ENCODE measurements around the gene MLC1. TPM values are rescaled to one million over a fixed set of nuclear protein-coding genes. Genes with fewer than 3 reads are reported as not detected.

MLC1 gene
- 3.1 TPM for total RNA-seq

DNA sequence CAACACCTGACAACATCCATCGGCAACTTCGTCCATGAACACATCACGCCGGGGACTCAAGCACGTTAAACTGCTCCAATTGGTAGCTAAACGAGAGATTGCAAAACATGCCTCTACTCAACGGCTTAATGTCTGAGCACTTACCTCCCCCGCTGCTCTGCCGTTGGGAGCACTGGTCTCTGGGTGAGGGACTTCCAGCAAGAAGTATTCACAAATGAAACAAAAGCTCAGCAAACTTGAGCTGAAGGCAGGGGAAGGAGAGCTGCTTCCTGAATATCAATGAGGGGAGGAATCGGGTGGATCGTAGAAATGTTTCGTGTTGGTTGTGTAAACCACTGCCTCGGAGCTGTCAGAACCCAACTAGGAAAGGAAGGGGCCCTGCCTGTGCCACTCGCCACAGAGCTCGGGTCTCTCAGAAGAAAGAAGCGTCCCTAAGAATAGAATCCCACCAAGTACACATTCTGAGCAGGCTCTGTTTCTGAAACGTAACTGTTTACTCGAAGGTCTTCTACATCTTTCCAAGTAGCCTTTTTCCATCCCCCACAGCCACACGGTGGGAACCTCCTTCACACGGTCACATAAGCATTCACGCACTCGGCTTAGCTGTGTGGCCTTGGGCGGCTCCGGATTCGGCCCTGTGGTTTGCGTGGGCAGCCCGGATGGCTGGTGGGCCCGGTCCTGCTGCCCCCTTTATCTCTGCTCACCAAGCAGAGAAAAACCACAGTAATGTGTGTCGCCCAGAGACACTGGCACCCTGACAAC lies at the start of gene MLC1:
MLC1 (minus strand) TSS at position 216 of the 762 bp plus-strand sequence. CDS start 524 bp downstream, outside the sequence.
- no peak for DNase-seq

DNA sequence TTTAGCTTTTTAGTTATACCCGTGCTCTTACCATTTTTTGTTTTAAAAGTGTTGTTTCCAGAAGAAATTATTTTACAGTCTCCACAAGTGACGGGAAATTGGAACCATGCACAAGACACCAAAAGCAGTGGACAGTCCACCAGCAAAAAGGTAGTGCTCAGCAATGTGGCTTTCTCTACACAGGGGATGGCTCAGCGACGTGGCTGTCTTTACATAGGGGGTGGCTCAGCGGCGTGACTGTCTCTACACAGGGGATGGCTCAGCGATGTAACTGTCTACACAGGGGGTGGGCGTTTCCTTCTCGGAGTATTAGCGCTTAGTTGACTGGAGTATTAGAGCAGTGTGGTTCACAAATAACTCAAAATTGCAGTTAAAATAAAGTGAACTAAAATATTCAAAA lies 49.3 kb upstream of the MLC1 start:
- no peak for DNase-seq

DNA sequence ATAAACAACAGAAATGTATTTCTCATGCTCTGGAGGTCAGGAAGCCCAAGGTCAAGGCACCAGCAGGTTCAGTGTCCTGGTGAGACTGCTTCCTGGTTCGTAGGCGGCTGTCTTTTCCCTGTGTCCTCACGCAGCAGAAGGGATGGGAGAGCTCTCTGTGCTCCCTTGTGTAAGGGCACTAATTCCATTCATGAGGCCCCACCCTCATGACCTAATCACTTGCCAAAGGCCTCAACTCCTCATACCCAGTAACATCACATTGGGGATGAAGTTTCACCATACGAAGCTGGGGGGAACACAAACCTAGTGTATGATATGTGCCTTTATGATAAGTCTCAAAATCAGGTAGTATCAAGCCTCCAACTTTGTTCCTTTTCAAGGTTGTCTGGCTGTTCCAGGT lies 46.7 kb upstream of the MLC1 start:
- DNase-seq: no peak

DNA sequence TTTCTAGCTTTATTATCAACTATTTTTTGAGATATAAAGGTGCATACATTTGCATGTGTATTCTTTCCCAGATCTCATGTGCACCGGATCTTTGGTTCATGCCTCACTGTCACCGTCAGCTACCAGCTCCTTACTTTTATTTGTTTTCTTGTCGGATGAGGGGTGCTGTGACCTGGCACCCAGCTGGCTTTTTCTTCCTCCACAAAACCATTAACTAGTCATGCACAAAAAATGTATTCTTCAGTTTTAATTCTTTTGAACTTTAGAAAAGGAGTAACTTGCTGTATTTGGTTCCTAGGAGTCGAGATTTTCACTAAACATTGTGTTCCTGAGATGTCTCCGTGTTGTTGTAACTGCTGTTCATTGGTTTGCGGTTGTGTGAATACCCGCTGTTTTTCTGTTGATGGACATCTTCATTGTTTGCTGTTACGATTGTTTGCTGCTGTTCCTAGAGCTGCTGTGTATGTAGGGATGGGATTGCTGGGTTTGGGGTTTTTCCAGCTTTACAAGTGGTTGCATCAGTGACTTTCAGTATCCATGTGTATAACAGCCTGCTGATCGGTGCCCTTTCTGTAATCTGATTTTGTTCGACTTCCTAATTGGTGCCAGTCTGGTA lies 44.0 kb upstream of the MLC1 start:
- no peak for DNase-seq

DNA sequence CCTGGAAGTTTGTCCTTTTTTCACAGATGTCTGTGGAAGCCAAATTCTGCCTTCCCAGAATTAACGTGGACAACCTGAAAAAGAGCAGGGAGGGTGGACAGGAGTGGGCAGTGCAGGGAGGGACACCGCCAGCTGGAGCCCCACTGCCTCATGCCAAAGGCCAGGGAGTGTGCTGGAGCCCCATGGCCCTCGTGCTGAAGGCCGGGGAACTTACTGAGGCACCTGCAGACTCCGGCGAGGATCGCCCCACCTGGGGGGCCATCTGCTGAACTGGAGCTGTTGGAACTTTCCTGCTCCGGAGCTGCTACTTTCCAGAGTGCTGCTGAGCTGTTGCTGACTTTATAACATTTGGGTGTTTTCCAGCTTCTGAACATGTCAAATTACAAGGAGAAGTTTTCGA lies 39.8 kb upstream of the MLC1 start:
- DNase-seq: no peak

DNA sequence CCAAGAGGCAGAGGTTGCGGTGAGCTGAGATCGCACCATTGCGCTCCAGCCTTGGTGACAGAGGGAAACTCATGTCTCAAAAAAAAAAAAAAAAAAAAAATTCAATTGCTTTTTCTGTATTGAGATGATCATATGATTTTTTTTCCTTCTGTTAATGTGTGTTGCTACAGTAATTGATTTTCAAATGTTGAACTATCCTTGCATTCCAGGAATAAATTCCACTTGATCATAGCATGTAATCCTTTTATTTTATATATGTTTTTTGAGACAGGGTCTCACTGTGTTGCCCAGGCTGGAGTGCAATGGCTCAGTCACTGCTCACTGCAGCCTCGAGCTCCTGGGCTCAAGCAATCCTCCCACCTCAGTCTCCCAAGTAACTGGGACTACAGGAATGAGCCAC lies 37.9 kb upstream of the MLC1 start:
- no peak for DNase-seq

DNA sequence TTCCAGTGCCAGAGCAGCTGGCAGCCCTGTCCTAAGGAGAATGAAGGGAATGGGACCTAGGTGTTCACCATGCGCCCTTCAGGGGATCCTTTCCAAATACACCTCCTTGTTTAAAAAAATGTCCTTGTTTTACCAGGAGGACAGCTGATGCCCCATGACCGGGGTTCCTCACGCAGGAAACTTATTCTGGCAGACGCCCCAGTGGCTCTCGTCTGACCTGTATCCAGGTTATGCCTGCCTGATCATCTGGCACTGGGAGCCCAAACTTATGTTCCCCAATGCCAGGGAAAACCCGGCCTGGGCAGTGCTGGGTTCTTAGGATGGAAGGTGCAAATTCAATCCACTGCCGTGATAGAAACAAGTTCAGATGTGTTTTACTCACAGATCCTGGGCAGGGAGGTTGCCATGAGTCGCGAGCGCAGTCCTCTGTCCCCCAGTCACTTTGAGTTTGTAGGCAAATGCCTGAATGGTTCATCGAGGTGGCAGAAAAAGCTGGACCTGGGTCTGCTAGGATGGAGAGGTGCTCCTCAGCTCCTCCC lies 36.0 kb upstream of the MLC1 start:
- no peak for DNase-seq

DNA sequence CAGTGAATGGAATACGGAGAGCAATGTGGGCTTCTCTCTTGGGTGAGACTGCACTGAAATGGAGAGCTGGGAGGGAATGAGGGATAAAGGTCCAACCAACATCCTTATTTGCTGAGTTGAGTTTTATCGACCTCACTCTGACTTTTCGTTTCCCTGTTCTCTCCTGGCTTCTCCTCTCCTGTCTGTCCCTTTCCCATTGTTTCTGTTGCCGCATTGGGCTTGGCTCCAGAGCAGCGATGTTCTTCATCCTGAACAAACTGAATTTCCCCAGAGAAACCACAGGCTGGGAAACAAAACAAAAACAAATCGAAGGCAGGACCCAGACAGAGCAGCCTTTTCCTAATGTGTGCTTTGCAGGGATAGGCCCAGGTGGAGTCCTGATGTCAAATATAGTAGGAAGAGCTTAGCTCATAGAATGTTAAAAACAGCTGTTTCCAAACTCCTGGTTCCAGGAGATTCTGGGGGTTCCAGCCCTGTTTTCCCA lies 34.6 kb upstream of the MLC1 start:
- no peak for DNase-seq

DNA sequence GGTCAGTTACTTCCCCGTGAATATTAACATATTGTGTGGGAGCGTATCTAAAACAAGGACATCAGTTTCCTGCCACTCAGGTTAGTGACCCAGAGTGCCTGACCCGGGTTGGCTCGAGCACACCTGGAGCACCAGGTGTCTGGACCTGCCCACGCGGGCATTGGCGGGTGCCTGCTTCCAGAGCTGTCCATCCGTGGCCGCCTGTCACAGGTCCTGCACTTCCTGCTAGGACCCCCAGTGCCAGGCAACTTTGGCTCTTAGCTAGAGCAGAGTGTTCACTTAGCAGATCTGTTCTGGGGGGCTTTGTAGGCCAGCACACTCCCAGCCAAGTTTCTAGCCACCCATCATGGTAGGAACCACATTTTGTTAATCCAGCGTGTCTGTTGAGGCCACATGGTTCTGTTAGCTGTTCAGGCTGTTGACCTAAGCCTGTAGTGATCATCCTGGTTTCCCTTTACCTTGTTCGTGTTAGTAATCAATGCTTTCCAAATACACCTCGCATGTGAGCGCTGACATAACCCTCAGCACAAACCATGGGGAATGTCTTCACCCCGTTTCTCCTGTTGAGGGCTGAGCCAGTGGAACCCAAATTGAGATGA lies 34.0 kb upstream of the MLC1 start:
- no peak for DNase-seq

DNA sequence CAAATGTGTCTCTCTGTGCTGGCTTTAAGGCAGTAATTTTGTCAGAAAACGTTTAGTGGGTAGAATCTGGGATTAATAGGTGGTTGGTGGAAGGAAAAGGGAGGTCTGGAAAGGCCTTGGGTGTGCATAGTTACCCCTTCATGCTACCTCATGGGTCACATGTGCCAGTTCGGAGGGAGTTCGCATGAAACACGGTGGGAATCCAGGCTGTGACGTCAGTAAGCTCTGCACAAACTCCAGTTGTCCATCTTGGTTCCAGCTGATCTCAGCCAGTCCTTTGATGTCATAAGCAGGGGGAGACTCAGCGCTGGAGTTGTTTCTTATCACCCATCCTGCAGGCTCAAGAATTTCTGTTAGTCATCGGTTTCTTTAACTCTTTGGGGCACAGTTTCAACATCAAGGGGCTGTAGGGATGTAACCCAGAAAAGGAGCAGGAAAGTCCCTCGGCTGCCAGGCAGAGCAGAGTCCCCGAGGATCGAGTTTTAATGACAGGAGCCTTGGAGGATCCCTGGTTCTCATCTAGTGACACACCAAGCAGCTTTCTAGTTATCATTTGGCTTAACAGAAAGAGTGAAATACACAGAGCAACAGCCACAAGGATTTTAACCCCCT lies 33.4 kb upstream of the MLC1 start:
- DNase-seq: no peak

DNA sequence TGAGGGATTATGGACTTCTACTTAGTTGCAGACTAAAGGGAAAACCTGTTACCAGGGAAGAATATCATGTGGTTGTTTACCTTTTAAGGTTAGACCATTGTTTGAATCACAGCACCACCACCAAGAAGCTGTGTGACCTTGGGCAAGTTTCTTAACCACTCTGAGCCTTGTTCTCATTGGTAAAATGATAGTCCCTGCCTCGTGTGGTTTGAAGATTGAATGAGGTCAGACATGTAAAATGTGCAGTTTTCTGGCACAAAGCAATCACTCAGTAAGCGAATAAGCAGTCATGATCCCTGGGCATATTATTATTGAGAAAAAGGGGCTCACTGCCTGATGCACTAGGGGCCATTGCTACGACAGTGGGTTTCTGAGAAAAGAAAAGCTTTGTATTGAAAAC lies 32.9 kb upstream of the MLC1 start:
- no peak for DNase-seq

DNA sequence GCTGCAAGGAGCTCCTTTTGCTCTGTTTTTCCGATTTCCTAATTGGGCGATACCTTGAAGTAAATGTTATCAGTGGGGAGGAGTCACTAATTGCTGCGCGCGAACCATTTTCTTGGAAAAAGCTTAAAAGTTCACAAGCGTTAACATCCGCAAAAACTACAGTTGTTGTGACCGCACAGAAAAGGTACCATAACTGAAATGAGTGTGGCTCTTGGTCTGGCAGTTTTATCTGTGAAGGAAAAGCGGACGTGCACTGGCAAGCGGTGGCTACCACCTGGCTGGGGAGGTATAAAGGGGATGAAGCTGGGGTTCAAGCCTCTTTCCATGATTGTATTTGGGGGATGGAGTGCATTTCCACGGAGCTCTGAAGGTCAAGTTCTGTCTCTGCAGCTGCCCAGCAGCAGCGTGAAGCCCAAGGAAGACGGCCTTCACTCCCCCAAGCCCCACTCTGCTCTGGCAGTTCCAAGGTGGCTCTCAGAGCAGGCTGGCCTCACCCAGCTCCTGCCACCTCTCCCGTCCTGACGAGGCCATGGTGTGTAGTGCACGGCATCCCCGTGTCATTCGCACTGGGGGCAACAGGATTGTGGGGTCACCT lies 32.0 kb upstream of the MLC1 start:
- DNase-seq: no peak

DNA sequence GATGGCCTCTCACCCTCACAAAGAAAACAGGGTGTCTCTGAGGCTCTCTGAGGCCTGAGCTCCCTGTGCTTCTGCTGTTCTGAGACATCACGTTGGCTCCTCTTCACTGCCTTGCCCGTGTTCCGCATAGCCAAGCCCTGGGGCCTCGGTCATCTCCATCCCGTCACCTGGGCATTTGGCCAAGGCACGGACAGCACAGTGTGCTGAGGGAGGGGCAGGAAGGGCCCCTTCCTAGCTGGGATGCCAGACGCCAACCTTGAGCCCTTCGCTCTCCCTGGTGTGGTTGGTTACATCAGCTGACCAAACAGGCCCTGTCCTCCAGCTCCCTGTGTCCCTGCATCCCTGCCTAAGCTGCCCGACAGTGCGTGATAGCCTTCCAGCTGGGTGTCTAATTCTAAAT lies 30.5 kb upstream of the MLC1 start:
- no peak for DNase-seq

DNA sequence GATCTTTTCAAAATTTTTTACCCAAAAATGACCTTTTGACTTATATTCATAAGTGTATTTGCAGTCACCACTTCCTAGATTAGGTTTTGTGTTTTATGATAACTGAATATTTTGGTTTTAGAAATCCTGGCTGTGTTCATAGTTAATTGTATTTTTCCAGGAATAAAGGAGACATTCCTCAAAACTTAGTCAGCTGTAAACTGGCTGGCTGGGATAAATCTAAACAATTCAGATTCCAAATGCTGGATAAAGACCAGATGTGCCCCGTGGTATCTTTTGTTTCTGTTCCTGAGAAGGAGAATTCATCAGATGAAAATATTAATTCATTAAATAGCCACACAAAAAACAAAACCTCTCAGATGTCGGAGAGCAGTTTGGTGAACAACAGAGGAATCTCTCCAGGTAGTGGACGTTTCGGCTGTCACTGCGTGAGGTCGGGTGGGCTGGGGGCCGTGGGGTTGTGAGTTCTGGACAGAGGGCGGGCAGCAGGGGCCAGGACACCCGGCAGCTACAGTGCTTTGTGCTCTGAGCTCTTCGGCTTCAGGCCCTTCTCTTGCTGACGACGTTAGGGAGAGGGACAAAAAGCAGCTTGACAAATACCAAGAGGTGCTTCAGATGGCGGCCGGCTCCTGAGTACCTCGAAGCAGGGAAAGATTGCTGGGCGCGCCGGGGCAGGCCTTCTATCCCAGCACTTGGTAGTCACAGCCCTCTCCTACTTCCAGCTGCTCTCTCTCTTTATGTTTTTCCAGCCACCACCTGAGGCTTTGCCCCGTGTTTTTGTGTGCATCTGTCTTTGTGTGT lies 29.2 kb upstream of the MLC1 start:
- DNase-seq: peak; percentile 20

DNA sequence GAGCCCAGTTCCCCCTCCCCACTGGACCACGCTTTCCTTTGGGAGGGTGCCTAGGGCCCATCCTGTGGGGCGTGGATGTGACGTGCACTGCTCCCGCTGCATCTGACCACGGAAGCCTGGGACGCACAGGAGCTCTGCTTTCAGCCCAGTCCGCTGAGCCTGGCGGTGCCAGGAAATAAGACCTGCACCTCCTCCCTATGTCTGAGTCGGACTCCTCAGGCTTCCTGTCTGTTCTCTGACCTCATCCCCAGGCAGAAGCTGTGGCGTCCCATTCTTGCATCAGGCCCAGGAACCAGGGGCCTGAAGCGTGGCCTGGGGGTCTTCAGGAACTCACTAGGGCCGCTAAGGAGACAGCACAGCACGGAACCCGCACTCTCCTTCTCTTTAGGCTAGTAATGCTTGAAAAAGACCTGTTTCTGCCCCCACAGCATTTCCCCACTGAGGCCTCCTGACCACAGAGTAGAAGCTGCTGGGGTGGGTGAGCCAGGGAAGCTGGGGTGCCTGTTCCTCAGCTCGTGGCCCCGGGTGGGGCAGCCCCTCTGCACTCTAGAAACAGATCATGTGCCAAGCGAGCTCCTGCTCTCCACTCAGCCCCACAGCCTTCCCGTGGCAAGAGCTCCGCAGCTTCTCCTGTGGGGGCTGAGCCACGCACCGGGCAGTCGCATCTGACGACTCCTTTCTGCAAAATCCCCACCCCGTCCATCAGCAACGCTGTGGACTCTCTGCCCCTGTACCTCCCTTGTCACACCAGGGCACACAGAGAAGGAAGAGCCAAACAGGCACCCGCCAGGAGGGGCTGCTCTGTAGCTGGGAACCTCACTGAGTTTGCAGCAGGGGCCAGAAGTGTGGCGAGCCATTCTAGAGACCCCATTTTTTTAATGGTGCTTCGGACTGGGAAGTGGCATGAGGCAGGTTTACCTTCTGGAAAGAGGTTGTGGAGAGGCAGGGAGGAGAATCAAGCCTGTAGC lies 27.2 kb upstream of the MLC1 start:
- no peak for DNase-seq

DNA sequence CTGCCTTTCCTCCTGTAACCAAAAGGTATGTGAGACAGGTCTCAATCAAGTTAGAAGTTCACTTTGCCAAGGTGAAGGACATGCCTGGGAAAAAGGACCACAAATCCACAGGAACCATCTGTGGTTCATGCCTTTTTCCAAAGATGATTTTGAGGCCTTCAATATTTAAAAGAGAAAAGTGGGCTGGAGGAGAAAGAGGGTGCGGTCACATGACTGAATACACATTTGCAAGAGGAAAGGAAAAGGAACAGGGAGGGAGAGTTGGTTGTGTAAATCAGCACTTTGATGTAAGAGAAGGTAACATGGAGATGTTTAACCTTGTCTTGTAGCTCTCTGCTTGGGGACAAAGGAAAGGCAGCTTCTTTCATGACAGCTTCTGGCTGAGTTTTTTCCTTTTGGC lies 25.8 kb upstream of the MLC1 start:
- no peak for DNase-seq

DNA sequence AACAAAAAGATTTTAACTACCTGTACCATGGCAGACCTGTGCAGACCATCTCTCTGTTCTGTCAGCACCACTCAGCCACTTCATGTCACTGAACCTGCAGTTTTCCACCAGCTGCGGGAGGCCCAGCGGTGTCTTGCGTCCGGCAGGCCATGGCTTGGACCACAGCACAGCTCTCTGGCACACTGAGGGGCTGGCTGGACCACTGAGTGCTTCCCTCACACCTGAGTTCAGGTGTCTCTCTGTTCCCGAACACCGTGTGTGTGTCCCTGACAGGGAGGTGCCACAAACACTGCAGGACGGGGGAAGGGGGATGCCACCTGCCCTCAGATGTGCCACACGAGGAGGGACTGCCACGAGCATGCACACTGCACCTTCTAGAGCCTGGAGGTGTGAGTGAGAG lies 22.3 kb upstream of the MLC1 start:
- no peak for DNase-seq

DNA sequence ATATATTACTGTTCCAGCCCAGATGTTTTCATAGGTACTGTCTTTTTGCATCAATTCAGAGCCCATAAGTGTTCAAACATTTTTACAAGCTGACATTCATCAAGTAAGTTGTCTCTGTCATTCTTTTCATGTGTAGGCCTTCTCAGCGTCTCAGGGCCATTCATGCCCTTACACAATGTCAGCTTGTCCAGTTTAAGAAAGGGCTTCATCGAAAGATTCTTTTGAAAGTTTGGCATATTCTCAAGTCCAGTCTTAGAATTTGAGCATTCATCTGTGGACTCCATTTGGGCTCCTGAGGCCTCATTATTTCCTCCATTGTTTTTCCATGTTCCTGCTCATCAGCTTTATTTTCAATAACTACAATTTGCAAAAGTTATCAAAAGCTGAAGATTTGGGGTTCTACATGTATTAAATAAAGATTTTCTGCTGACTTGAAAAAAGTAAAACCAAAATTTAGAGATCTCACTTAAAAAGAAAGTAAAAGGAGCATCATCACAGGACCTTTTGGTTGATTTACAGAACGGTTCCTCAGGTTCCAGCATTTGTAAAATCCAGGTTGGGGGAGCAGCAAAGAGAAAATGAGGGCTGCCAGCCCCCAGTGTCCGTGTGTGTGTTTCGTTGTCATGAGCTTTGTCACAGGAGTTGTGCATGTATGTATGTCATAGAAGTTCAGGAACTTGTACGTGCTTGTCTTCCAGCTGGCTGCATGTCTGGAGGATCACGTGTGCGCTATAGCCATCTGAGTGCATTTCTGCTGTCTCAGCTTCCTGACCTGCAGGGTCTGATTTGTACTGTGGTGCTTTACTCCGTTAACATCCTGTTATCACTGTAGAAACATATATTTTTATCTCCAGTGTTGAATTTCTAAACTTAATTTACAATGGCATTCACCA lies 20.2 kb upstream of the MLC1 start:
- DNase-seq: peak; percentile 53

DNA sequence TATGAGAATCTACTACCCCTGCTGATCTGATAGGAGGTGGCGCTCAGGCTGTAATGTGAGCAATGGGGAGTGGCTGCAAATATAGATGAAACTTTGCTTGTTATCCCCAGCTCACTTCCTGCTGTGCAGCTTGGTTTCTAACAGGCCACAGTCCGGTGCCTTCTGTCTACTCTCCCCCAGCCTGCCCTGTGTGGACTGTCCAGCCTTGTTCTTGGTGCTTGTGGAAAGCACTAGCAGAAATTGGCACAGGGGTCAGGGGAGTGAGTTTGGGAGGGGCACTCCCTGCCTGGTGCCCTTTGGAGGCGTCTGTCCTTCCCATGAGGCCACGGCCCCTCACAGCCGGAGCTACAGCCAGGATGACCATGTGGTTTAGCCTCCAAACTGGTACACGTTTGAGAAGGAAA lies 18.9 kb upstream of the MLC1 start:
- DNase-seq: no peak

Measured in skin of body (tissue), 2 donors.